Calu3 (cell line): ENCODE data around the gene SMG7. TPM values are rescaled to one million over a fixed set of nuclear protein-coding genes. Genes with fewer than 3 reads are reported as not detected.

Source experiments
- BruUV-seq: library from RNA; stranded (reverse); fragments of 400-500 nt; replicated peaks from 2 replicates; lab custom pipeline; 2021; lab: Mats Ljungman, UMichigan
- CTCF ChIA-PET: fragments of 300-600 bp; sonication (Branson Sonifier 250); formaldehyde crosslinking; loops from one replicate; lab custom pipeline; 2022; ENCODE audit warnings: antibody characterized with exemption; lab: Charles Lee
- DNase-seq: peaks from one replicate; pipeline ENCODE4 v3.0.0; 2022
- H3K27ac Mint-ChIP-seq: one replicate; pipeline ENCODE4 v1.8.0; 2022; ENCODE audit warnings: mixed read lengths; ENCODE audit not compliant: unreplicated experiment
- H3K27me3 Mint-ChIP-seq: one replicate; pipeline ENCODE4 v1.8.0; 2022; ENCODE audit warnings: mixed read lengths; ENCODE audit not compliant: unreplicated experiment
- H3K36me3 Mint-ChIP-seq: one replicate; pipeline ENCODE4 v1.8.0; 2022; ENCODE audit warnings: mild to moderate bottlenecking, moderate library complexity, mixed read lengths; ENCODE audit not compliant: insufficient read depth, unreplicated experiment
- H3K4me1 Mint-ChIP-seq: one replicate; pipeline ENCODE4 v1.8.0; 2022; ENCODE audit warnings: mild to moderate bottlenecking, low read depth, mixed read lengths; ENCODE audit not compliant: unreplicated experiment
- H3K4me3 Mint-ChIP-seq: one replicate; pipeline ENCODE4 v1.8.0; 2022; ENCODE audit warnings: mild to moderate bottlenecking, low read depth, moderate library complexity, mixed read lengths; ENCODE audit not compliant: unreplicated experiment
- H3K9me3 Mint-ChIP-seq: one replicate; pipeline ENCODE4 v1.8.0; 2022; ENCODE audit warnings: low read depth, mixed read lengths; ENCODE audit not compliant: unreplicated experiment
- CTCF ChIP-seq: fragments of 200-600 bp; IDR thresholded peaks from one replicate; pipeline ENCODE4 v1.8.0; 2022; ENCODE audit warnings: antibody characterized with exemption; ENCODE audit not compliant: unreplicated experiment
- intact Hi-C: fragments of 100-400 bp; cut with micrococcal nuclease; formaldehyde crosslinking; loops from one replicate; pipeline ENCODE4 v1.10.0; 2022; ENCODE audit not compliant: unreplicated experiment
- total RNA-seq: library from RNA; stranded (reverse); gene quantifications from 2 replicates; pipeline ENCODE4 v1.2.3, GENCODE V29; 2022

SMG7 gene
- total RNA-seq, 1 experiment from 2014 or later = 96.3 TPM

- Mint-ChIP-seq H3K27me3 (no peaks in the 10 kb centered on the region), H3K27ac (no peak overlapping the region), H3K4me3 (no peak overlapping the region), H3K36me3 (no peaks in the 10 kb centered on the region), H3K9me3 (no peaks in the 10 kb centered on the region), H3K4me1 (peaks cover 15% of the 10 kb centered on the region)
- DNase-seq = no peak
- no peak for TF ChIP-seq CTCF
- CTCF ChIA-PET = no interaction called here
- no TSS peak for BruUV-seq
- intact Hi-C loops = no loop called here
These were observed 36.4 kb downstream of the SMG7 start for GRCh38 chr1:183508694-183509093.

- H3K27me3 Mint-ChIP-seq = no peaks in the 10 kb centered on the region
- no peak for DNase-seq
- CTCF ChIA-PET = no interaction called here
- TF ChIP-seq CTCF = no peak
- H3K9me3 Mint-ChIP-seq = no peaks in the 10 kb centered on the region
- H3K27ac Mint-ChIP-seq = no peak overlapping the region
- H3K4me1 Mint-ChIP-seq = peaks cover 28% of the 10 kb centered on the region
- H3K4me3 Mint-ChIP-seq = no peak overlapping the region
- intact Hi-C loops = no loop called here
- no TSS peak for BruUV-seq
- no peaks in the 10 kb centered on the region for H3K36me3 Mint-ChIP-seq
These were observed 40.2 kb downstream of the SMG7 start for GRCh38 chr1:183512450-183512849.

- no peaks in the 10 kb centered on the region for H3K9me3 Mint-ChIP-seq
- no peak for TF ChIP-seq CTCF
- peaks cover 28% of the 10 kb centered on the region for H3K4me1 Mint-ChIP-seq
- no TSS peak for BruUV-seq
- H3K27ac Mint-ChIP-seq = no peak overlapping the region
- intact Hi-C loops = no loop called here
- DNase-seq = no peak
- H3K36me3 Mint-ChIP-seq = no peaks in the 10 kb centered on the region
- CTCF ChIA-PET = interaction anchor here (0.7 kb wide), 1 partner anchor 551 kb away, joined by 6 read pairs; no protein-coding TSS in a partner anchor
- H3K27me3 Mint-ChIP-seq = no peaks in the 10 kb centered on the region
- H3K4me3 Mint-ChIP-seq = no peak overlapping the region
These were observed 41.9 kb downstream of the SMG7 start for GRCh38 chr1:183514235-183514634.

GRCh38 chr1:183515002-183515689, 42.8 kb downstream of the SMG7 start:
- Mint-ChIP-seq H3K9me3 (no peaks in the 10 kb centered on the region), H3K36me3 (peaks cover 1% of the 10 kb centered on the region), H3K4me1 (peaks cover 28% of the 10 kb centered on the region), H3K27ac (peak overlapping the region; percentile 51), H3K27me3 (no peaks in the 10 kb centered on the region), H3K4me3 (no peak overlapping the region)
- intact Hi-C loops = loop anchor here (5.0 kb wide), 1 partner anchor 33 kb away; no protein-coding TSS in a partner anchor
- CTCF ChIA-PET = interaction anchor here (0.6 kb wide), 2 partner anchors 31 to 512 kb away, joined by 3 to 9 read pairs; no protein-coding TSS in a partner anchor
- TF ChIP-seq CTCF = no peak
- peak; percentile 3 for DNase-seq
- BruUV-seq = no TSS peak
